CD4-positive, alpha-beta T cell treated with Interleukin-4 for 1 hour (primary cell): Measurements from ENCODE around the gene ODC1.
"Not testable (repeated sequence)": the region's sequence is repeated elsewhere in the genome, so short reads cannot be mapped to it uniquely, and the experiment has no call there.

Experiments used
- DNase-seq, 2 donors: peaks; one replicate each; pipeline ENCODE4 v3.0.0-alpha.2; 2020 to 2022

ODC1 gene

DNA sequence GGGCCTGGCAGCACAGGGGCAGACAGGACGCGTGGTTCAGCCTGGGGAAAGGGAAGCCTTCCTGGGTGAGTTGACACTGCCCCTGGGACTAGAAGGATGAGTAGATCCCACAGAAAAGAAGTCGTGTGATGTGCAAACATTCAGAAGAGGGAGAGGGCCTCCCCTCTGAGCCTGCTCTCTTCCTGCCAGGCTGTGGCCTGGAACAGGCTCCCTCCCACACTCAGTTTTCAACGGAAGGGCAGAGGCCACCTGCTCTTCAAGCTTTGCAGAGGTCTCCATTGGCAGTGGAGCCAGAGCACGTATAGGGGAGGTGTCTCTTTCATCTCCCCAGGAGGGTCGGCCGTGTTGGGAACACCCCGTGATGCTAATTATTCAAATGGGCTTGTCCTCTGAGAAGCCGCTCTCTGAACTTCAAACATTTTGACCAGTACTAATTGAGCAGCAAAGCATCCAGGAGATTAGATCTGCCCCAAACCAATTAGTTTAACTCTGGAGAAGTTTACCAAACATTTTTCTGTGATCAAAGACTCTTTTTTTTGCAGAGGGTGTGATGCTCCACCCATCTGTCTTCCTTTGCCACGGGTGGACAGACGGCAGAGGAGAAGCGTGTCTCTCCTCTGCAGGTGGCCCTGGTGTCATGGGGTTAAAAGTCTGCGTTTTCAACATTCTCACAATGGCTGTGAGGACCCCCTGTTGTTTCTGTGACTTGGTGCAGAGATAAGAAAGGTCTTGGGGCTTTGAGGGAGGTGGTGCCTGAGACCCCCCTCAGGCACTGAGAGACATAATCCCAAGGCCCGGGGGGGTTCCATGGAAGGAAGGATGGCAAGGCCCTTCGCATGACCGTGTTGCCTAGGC lies 29.5 kb upstream of the ODC1 start:
- no peak for DNase-seq

- DNase-seq = no peak
Observed at GRCh38 chr2:10476723-10477442, 28.8 kb upstream of the ODC1 start.

GRCh38 chr2:10475811-10476660 lies 27.9 kb upstream of the ODC1 start:
- DNase-seq = no peak

DNA sequence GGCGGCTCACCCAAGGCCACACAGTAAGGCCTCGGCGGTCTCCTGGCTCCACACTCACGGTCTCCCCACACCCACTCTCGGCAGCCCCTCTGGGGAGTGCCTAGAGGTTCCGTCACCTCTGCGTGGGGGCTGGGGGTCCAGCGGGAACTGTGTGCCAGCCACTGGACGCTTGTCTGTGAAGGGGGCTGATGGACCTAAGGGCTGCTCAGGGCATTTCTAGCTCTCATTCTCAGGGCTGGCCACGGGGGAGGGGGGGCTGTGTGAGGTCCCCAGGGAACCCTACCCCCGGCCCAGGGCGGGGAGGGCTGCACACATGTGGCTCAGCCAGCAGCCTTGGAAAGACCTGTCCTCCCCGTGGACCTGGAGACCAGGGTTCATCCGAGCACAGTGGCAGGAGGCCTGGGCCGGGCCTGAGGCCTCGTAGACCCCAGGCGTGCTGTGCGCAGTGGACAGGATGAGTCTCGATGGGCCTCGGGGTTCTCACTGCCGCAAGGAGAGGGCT lies 27.1 kb upstream of the ODC1 start:
- DNase-seq = no peak

- no peak for DNase-seq
Observed at GRCh38 chr2:10473121-10473756, 25.1 kb upstream of the ODC1 start.

- no peak for DNase-seq
Observed at GRCh38 chr2:10471955-10472354, 23.8 kb upstream of the ODC1 start.

DNA sequence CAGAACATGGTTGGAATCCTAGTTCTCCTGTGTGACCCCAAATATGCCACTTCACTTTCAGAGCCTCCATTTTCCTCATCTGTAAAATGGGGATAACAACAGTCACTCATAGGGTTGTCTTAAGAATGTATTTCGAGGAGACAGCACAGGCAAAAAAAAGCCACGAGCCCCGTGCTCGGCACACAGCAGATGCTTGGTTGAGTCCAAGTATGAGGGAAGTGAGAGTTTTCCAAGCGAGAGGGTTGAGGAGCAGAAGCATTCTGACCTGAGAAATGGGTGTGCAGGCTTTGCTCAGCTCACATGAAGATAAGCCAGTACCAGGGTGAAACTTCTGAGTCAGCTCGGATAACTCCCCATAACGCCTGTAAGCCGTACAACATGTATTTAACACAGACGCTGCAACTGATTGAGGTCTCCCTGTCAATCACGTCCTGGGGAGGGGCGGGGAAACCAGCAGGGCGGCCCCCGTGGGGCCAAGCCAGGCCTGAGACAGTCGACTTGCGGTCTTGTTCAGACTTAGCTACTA lies 23.0 kb upstream of the ODC1 start:
- no peak for DNase-seq

- no peak for DNase-seq
Observed at GRCh38 chr2:10469955-10470608, 22.0 kb upstream of the ODC1 start.

DNA sequence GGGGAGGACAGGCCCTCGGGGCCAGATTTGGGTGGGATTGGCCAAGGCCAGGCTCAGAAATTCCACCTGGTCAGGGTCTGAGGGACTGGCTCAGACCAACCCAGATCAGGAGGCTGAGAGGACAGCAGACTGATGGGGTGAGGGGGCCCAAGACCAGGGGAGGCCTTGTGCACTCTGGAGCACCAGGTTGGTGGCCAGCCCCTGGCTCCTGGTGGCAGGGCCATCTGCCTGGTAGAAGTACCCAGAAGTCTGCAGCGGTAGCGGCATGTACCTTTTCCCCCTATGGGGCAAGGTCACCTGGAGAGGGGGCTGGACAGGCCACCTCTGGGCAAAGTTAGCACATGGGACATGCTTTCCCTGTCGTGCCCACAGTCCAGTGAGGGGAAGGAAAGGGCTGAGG lies 21.2 kb upstream of the ODC1 start:
- DNase-seq = no peak

DNA sequence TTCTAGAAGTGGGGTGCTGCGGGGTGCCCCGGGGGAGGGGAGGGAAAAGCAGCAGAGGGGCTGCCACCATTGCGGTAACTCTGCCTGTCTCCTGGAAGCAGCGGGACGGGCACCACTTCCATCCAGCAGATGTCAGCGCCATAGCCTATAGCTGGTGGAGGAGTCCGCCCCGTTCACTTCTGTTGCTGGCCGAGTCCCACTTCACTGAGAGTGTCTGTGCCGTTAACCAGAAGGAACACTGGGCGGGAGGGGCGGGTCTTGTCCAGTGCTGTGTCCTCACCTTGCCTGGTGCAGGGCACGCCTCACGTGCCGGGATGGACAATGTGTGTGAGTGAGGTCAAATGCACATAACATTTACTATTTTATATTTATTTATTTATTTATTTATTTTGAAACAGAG lies 19.3 kb upstream of the ODC1 start:
- DNase-seq = no peak

GRCh38 chr2:10466801-10467200 lies 18.7 kb upstream of the ODC1 start:
- DNase-seq = no peak

- no peak for DNase-seq
Observed at GRCh38 chr2:10465910-10466309, 17.8 kb upstream of the ODC1 start.

GRCh38 chr2:10462178-10463083 lies 14.3 kb upstream of the ODC1 start:
- DNase-seq = no peak

- DNase-seq = no peak
Observed at GRCh38 chr2:10460366-10460796, 12.3 kb upstream of the ODC1 start.

DNA sequence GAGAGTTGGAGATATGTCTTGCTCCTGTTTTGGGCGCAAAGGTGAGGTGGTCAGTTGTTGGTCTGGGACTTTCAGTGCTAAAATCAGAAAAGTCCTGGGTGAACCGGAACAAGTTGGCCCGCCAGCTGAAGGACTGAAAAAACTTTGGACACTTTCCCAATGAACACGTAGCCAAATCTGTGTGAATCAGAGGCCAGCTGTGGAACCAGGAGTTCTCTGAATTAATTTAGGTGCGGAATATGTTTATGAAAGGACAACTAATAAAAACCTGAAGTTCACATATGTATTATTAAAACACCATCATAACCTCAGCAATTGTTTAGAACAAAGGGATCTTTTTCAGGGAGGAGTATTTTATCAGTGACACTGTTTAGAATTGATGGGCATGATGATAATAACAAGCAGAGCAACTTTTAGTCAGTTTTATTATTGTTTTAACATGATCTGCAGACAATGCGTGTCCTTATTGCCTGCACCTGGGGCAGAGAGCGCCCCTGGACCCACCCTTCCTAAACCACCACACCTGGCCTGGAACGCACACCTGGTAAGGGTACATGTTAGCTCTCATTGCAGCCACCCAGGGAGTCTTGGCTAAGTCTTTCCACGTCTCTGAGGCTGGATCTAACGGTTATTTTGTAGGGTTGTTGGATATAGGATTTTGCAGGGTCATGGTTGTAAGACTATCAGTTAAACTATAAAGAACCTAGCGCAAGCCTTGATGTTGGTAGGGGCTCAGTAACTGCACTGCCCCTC lies 9.9 kb upstream of the ODC1 start:
- no peak for DNase-seq

GRCh38 chr2:10457195-10457594 lies 9.1 kb upstream of the ODC1 start:
- not testable (repeated sequence) for DNase-seq

DNA sequence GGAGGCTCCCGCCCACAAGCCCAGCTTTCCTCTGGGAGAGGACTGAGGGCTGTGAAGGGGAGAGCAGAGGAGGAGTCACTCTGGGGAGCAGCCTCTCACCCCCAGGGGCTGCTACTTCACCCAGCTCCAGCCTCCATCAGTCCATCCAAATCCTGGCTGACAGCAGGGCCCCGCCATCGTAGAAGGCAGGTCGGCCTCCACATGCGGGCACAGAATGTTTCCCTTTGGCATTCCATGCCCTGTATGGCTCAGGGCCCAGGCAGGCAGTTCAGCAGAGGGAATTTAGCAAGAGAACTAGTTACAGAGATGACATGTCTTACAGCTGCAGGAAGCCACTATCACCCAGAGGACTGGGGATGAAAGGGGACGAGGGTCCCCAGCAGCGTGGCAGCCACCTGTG lies 6.4 kb upstream of the ODC1 start:
- DNase-seq = no peak

GRCh38 chr2:10453905-10454298 lies 5.8 kb upstream of the ODC1 start:
- no peak for DNase-seq

DNA sequence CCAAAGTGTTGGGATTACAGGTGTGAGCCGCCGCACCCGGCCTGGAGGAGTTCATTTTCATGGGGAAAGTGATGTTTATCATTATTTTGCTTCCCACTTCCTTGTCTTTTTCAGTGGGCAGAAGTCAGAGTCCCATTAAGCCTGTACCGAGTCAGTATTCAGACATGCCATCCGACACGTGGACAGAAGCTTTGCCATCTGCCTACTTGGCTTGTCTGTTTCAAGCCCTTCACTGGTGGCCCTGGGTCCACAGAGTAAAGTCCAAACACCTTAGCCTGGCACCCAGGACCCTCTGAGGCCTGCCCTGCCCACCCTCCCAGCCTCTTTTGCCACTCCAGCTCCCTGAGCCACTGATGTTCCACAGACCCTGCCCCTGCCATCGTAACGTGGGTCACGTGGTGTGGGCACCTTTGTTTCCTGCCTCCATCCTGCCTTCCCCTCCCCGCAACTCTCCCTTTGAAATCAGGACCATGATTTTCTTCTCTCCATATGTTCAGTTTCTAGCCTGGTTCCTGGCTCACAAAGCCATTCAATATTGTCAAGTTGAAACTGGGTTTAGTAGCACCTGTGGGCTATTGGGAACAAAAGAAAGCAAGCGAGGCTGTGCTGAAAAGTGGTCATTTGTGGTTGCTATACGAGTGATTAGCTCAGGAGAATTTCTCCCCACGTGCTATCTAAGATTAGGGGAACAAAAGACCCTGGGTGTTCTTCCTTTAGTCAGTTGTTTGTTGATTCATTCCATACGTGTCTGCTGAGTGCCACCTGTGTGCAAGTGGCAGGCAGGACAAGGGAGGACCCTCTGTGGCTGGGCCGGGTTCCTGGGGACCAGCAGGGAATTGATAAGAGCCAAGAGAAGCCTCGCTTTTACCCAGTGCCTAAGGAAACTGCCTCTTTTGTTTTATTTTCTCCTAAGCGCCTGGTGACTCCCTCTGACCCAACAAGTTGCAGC lies 5.1 kb upstream of the ODC1 start:
- no peak for DNase-seq
